Peyer's patch (tissue), 4 donors: ENCODE data around the gene NAGLU. TPM values are rescaled to one million over a fixed set of nuclear protein-coding genes. Genes with fewer than 3 reads are reported as not detected.

Source experiments
- DNase-seq, 3 donors: peaks; one replicate each; pipeline ENCODE4 v3.0.0-alpha.2; 2017 to 2019
- H3K27ac ChIP-seq, 4 donors: fragments of 200-600 bp; sonication (generic); one replicate each; pipeline ENCODE4 v1.5.1; 2016 to 2019
- H3K27me3 ChIP-seq, 2 donors: fragments of 200-600 bp; sonication (generic); one replicate each; pipeline ENCODE4 v1.5.1; 2019
- H3K36me3 ChIP-seq, 3 donors: fragments of 200-600 bp; sonication (generic); one replicate each; pipeline ENCODE4 v1.5.1; 2016 to 2019
- H3K4me1 ChIP-seq, 4 donors: fragments of 200-600 bp; sonication (generic); one replicate each; pipeline ENCODE4 v1.5.1; 2016 to 2019
- H3K4me3 ChIP-seq, 4 donors: fragments of 200-600 bp; sonication (generic); 1 replicate in 3 of 4; 2 replicates in 1 of 4; pipeline ENCODE4 v1.5.1; 2016 to 2019; ENCODE audit warnings: mild to moderate bottlenecking in 1 of 4
- H3K9me3 ChIP-seq, 4 donors: fragments of 200-600 bp; sonication (generic); one replicate each; pipeline ENCODE4 v1.5.1; 2016 to 2019; ENCODE audit warnings: mild to moderate bottlenecking in 1 of 4
- CTCF ChIP-seq, 6 experiments: fragments of 450-650 bp in 4 of 6; fragments of 200-600 bp in 2 of 6; sonication (generic) in 1 of 6; IDR thresholded peaks; one replicate each; pipeline ENCODE4 v1.5.1; 2017 to 2019; ENCODE audit warnings: antibody characterized with exemption in 6 of 6, mild to moderate bottlenecking in 3 of 6, moderate library complexity in 1 of 6
- POLR2A ChIP-seq, 2 donors: fragments of 450-650 bp; IDR thresholded peaks; one replicate each; pipeline ENCODE4 v1.5.1; 2017; ENCODE audit warnings: antibody characterized with exemption in 2 of 2, mild to moderate bottlenecking in 2 of 2, moderate library complexity in 2 of 2
- total RNA-seq, 4 donors: library from RNA; depleted of rRNA; stranded (reverse); fragments of >200 nt; gene quantifications; one replicate each; pipeline ENCODE4 v1.1.0, GENCODE V29; 2016

NAGLU gene
- total RNA-seq, 4 donors from 2014 or later: 12.4 to 79.2 (median 62.7) TPM

DNA sequence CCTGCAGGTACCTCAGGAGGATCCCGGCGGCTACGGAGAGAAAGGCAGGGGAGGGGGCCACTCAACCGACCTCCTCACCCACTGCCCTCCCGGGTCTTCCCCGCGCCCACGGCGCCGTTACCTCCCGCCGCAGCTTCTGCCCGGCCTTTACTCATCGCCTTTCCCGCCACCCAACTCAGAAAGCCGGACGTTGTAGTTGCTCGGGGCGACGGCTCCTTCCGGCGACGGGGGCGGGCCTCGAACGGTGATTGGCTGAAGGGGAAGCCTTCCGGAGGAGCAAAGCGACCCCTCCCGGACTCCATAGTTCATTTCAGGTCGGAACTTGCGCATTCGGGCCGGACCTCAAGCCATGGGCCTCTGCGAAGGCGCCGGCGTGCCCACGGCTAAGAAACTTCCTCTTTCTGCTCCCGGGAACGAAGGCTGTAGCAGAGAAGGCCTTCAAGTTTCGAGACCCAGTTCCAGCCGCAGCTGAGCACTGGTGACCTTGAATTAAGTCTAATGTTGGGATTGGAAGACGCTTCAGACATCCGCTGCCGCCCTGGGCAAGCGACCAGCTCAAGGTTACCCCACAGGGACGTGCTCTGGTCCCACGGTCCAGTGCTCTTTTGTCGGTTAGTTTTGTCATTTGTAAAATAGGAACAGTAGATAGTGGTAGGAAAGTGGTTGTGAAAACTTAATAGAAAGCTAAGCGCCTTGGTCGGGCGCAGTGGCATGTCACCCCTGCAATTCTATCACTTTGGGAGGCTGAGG is 41.7 kb downstream of the NAGLU start, which contains the start of gene PSMC3IP:
TSS of gene PSMC3IP (minus strand) at position 198 of the 750 bp plus-strand sequence. CDS start at position 155, 43 bp downstream.
- Histone ChIP-seq H3K36me3 (peaks cover 0 to 49% (median 0%) of the 10 kb centered on the region in 3 donors), H3K9me3 (no peaks in the 10 kb centered on the region), H3K27me3 (no peaks in the 10 kb centered on the region), H3K4me3 (peak within 1 kb of the TSS; percentile 48 to 89 (median 60)), H3K4me1 (peaks cover 0 to 22% (median 6%) of the 10 kb centered on the region in 4 donors), H3K27ac (peak within 1 kb of the TSS; percentile 81 to 92 (median 87))
- TF ChIP-seq POLR2A (IDR thresholded peaks at IDR 0.05) (peak; percentile 78 to 82), CTCF (IDR thresholded peaks at IDR 0.05) (peak in 5 of 6 experiments; percentile 24 to 59 (median 50))
- peak; percentile 92 to 98 (median 96) for DNase-seq

DNA sequence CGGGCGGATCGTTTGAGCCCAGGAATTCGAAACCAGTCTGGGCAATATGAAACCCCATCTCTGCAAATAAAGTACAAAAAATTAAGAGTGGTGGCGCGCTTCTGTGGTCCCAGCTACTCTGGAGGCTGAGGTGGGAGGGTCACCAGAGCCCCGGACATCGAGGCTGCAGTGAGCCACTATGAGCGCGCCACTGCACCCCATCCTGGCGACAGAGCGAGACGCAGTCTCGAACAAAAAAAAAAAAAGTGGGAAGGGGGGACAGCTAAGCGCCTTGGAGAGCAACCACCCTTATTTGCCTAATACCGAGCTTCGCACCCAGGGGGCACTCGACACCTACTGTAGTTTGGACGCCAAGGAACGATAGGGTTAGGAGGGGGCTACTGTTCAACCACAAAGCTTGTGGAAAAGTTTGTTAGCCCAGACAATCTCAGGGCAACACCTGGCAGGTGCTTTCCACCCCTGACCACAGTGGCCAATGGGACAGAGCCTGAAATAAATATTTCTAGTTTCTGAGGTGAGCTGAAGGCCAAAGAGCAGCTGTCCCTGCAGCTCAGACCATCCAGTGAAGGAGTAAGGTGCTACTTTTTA is 42.3 kb downstream of the NAGLU start:
- peak; percentile 80 to 92 (median 87) for DNase-seq
- H3K36me3 ChIP-seq: peaks cover 0 to 49% (median 0%) of the 10 kb centered on the region in 3 donors

GRCh38 chr17:42579794-42580551 is 43.9 kb downstream of the NAGLU start:
- no peaks in the 10 kb centered on the region for H3K9me3 ChIP-seq
- H3K36me3 ChIP-seq: peaks cover 0 to 49% (median under 1%) of the 10 kb centered on the region in 3 donors
- TF ChIP-seq POLR2A (IDR thresholded peaks at IDR 0.05) (no peak), CTCF (IDR thresholded peaks at IDR 0.05) (no peak)
- no peak for DNase-seq
- H3K27me3 ChIP-seq: no peaks in the 10 kb centered on the region
- no peak overlapping the region for H3K4me3 ChIP-seq
- H3K4me1 ChIP-seq: peaks cover 0 to 22% (median 6%) of the 10 kb centered on the region in 4 donors
- no peak overlapping the region for H3K27ac ChIP-seq

More for the DNA sequence above, 42.3 kb downstream of the NAGLU start:
- H3K4me1 ChIP-seq: peaks cover 0 to 22% (median 6%) of the 10 kb centered on the region in 4 donors
- TF ChIP-seq POLR2A (IDR thresholded peaks at IDR 0.05): no peak
- TF ChIP-seq CTCF (IDR thresholded peaks at IDR 0.05): peak; percentile 48 to 83 (median 72)
- no peaks in the 10 kb centered on the region for H3K27me3 ChIP-seq
- H3K27ac ChIP-seq: peak overlapping the region; percentile 81 to 92 (median 87)
- no peaks in the 10 kb centered on the region for H3K9me3 ChIP-seq
- H3K4me3 ChIP-seq: peak overlapping the region; percentile 48 to 89 (median 60)

DNA sequence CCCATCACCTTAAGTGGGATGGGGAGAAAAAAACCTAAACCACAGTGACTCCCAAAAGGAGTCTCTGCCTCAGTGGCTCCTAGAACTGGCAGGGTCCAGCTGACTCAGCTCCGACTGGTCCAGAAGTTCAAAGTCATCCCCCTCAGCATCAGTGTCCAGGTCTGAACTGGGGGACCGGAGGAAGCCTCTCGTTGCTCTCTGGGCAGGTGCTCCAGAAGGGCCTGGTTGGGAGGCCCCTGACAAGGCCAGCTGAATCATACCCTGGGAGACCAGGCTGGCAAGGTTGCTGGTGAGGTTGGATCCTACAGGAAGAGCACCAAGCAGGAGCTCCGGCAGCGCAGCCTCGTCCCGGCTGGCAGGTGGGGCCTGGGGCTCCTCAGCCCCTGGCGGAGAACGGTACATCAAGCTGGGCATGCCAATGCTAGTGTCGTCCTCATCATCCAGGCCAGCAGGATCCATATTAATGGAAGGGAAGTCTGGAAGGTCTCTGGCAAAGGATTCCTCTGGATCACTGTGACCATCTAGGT is 45.8 kb downstream of the NAGLU start:
- H3K4me1 ChIP-seq: peaks cover 0 to 17% (median 7%) of the 10 kb centered on the region in 4 donors
- TF ChIP-seq POLR2A (IDR thresholded peaks at IDR 0.05): no peak
- TF ChIP-seq CTCF (IDR thresholded peaks at IDR 0.05): no peak
- DNase-seq: peak in 1 of 3 donors; percentile 30
- no peaks in the 10 kb centered on the region for H3K27me3 ChIP-seq
- H3K4me3 ChIP-seq: no peak overlapping the region
- H3K9me3 ChIP-seq: no peaks in the 10 kb centered on the region
- H3K27ac ChIP-seq: no peak overlapping the region
- H3K36me3 ChIP-seq: peaks cover 0 to 63% (median 3%) of the 10 kb centered on the region in 3 donors

DNA sequence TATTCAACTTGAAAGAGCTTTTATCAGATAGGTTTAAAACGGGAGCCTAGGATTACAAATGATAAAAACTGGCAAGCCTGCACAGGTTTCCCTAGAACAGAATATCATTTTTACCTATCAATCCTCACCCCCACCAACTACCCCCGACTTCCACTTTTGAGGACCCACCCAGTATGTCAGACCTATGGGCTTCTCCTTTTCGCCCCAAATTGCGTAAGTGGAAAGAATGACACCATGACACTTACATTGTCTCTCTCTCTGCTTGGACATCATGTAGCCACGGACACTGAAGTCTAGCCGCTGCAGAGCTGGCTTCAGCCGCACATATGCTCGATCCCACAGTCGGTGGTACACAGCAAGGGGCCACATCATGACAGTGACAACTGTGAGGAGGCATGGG is 48.8 kb downstream of the NAGLU start:
- peaks cover 0 to 88% (median 3%) of the 10 kb centered on the region in 3 donors for H3K36me3 ChIP-seq
- H3K4me1 ChIP-seq: peaks cover 0 to 11% (median 0%) of the 10 kb centered on the region in 4 donors
- peak in 1 of 3 donors; percentile 23 for DNase-seq
- no peak for TF ChIP-seq POLR2A (IDR thresholded peaks at IDR 0.05)
- TF ChIP-seq CTCF (IDR thresholded peaks at IDR 0.05): no peak
- peak overlapping the region in 2 of 4 donors; percentile 2 to 5 for H3K27ac ChIP-seq
- H3K9me3 ChIP-seq: no peaks in the 10 kb centered on the region
- H3K27me3 ChIP-seq: no peaks in the 10 kb centered on the region
- H3K4me3 ChIP-seq: no peak overlapping the region
